ENCODE measurements around the gene ORC6.

Gene ORC6

DNA sequence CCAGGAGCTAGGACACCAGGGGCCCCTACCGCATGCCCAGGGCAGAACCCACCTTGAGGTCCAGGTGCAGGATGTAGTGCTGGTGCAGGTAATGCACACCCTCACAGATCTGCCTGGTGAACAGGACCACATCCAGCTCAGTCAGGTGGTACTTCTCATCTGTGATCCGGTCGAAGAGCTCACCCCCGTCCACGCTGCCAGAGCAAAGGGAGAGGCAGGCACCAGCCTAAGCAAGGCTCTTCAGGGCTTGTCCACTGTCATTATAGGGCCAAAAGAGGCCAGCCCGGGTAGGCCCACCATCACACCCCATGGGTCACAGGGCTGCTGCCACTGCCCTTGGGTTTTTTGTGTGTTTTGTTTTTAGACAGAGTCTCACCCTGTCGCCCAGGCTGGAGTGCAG lies 37.7 kb downstream of the ORC6 start:
- Histone ChIP-seq H3K4me2 (ENCODE audit: low read depth, low read length) (no peak overlapping the region), H3K4me1 (ENCODE audit: low read length) (no peaks in the 10 kb centered on the region), H3K79me2 (ENCODE audit: low read length) (no peaks in the 10 kb centered on the region), H3K27me3 (replicated peaks; ENCODE audit: insufficient read depth, low read length) (no peaks in the 10 kb centered on the region), H3K9me2 (replicated peaks; ENCODE audit: insufficient read depth, low read length) (no peaks in the 10 kb centered on the region), H3K27ac (ENCODE audit: low read length) (no peak overlapping the region), H2AFZ (ENCODE audit: low read length) (no peak overlapping the region), H3F3A (ENCODE audit: insufficient read depth, low read length) (no peaks in the 10 kb centered on the region), H4K20me1 (ENCODE audit: insufficient read depth, low read length) (no peaks in the 10 kb centered on the region), H3K9ac (ENCODE audit: low read length) (no peak overlapping the region), H3K36me3 (replicated peaks; ENCODE audit: insufficient read depth, low read length) (no peaks in the 10 kb centered on the region), H3K9me3 (replicated peaks; ENCODE audit: insufficient read depth, low read length) (no peaks in the 10 kb centered on the region), H3K4me3 (ENCODE audit: low read length) (no peak overlapping the region)
- no peak for DNase-seq
- TF ChIP-seq, protein P1, sequence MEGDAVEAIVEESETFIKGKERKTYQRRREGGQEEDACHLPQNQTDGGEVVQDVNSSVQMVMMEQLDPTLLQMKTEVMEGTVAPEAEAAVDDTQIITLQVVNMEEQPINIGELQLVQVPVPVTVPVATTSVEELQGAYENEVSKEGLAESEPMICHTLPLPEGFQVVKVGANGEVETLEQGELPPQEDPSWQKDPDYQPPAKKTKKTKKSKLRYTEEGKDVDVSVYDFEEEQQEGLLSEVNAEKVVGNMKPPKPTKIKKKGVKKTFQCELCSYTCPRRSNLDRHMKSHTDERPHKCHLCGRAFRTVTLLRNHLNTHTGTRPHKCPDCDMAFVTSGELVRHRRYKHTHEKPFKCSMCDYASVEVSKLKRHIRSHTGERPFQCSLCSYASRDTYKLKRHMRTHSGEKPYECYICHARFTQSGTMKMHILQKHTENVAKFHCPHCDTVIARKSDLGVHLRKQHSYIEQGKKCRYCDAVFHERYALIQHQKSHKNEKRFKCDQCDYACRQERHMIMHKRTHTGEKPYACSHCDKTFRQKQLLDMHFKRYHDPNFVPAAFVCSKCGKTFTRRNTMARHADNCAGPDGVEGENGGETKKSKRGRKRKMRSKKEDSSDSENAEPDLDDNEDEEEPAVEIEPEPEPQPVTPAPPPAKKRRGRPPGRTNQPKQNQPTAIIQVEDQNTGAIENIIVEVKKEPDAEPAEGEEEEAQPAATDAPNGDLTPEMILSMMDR (IDR thresholded peaks at IDR 0.05; ENCODE audit: low read length): no peak
- TF ChIP-seq EZH2phosphoT487 (IDR thresholded peaks at IDR 0.05; ENCODE audit: low read length) (no peak), EZH2 (optimal IDR thresholded peaks at IDR 0.05; ENCODE audit: low read depth, low read length) (no peak)

DNA sequence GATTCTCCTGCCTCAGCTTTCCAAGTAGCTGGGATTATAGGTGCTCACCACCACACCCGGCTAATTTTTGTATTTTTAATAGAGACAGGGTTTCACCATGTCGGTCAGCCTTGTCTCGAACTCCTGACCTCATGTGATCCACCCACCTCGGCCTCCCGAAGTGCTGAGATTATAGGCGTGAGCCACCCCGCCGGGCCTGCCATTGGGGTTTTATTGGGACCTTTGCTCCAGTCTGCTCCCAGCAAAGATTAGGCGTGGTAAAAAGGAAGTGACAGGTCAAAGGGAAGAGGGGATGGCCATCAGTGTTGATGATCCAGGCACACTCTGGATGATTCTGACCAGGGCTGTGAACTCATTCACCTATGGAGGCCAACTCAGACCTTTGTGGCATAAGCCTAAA lies 38.2 kb downstream of the ORC6 start:
- Histone ChIP-seq H3K9ac (ENCODE audit: low read length) (no peak overlapping the region), H3K36me3 (replicated peaks; ENCODE audit: insufficient read depth, low read length) (no peaks in the 10 kb centered on the region), H3K27me3 (replicated peaks; ENCODE audit: insufficient read depth, low read length) (no peaks in the 10 kb centered on the region), H3K27ac (ENCODE audit: low read length) (no peak overlapping the region), H4K20me1 (ENCODE audit: insufficient read depth, low read length) (no peaks in the 10 kb centered on the region), H3K9me2 (replicated peaks; ENCODE audit: insufficient read depth, low read length) (no peaks in the 10 kb centered on the region), H3K9me3 (replicated peaks; ENCODE audit: insufficient read depth, low read length) (no peaks in the 10 kb centered on the region), H3F3A (ENCODE audit: insufficient read depth, low read length) (no peaks in the 10 kb centered on the region), H3K4me3 (ENCODE audit: low read length) (no peak overlapping the region), H3K4me1 (ENCODE audit: low read length) (no peaks in the 10 kb centered on the region), H3K4me2 (ENCODE audit: low read depth, low read length) (no peak overlapping the region), H3K79me2 (ENCODE audit: low read length) (no peaks in the 10 kb centered on the region), H2AFZ (ENCODE audit: low read length) (no peak overlapping the region)
- no peak for DNase-seq
- TF ChIP-seq, protein P1 (IDR thresholded peaks at IDR 0.05; ENCODE audit: low read length): no peak
- TF ChIP-seq EZH2 (optimal IDR thresholded peaks at IDR 0.05; ENCODE audit: low read depth, low read length): no peak
- TF ChIP-seq EZH2phosphoT487 (IDR thresholded peaks at IDR 0.05; ENCODE audit: low read length): no peak

DNA sequence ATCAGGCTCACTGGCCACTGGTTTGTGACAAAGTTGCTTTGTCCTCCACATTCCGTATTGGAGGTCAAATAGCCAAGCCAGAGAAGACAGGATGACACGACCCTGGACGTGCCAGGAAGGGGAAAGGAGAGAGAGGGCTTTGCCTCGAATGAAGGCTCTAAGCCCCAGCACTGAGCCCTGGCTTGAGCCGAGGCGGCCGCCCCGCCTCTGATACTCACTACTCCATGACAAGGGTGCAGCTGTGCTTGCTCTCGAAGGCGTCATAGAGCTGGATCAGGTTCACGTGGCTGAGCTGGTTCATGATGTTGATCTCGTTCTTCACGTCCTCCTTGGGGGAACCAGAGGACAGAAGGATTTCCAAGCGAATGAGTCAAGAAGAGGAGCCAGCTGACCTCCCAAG lies 39.3 kb downstream of the ORC6 start:
- TF ChIP-seq EZH2 (optimal IDR thresholded peaks at IDR 0.05; ENCODE audit: low read depth, low read length): no peak
- TF ChIP-seq, protein P1 (IDR thresholded peaks at IDR 0.05; ENCODE audit: low read length): no peak
- TF ChIP-seq EZH2phosphoT487 (IDR thresholded peaks at IDR 0.05; ENCODE audit: low read length): no peak
- H3K27ac ChIP-seq (ENCODE audit: low read length): no peak overlapping the region
- H3F3A ChIP-seq (ENCODE audit: insufficient read depth, low read length): no peaks in the 10 kb centered on the region
- no peaks in the 10 kb centered on the region for H3K36me3 ChIP-seq (replicated peaks; ENCODE audit: insufficient read depth, low read length)
- H4K20me1 ChIP-seq (ENCODE audit: insufficient read depth, low read length): no peaks in the 10 kb centered on the region
- no peaks in the 10 kb centered on the region for H3K27me3 ChIP-seq (replicated peaks; ENCODE audit: insufficient read depth, low read length)
- no peak overlapping the region for H3K9ac ChIP-seq (ENCODE audit: low read length)
- H3K9me3 ChIP-seq (replicated peaks; ENCODE audit: insufficient read depth, low read length): no peaks in the 10 kb centered on the region
- DNase-seq: no peak
- no peak overlapping the region for H3K4me3 ChIP-seq (ENCODE audit: low read length)
- H3K4me1 ChIP-seq (ENCODE audit: low read length): no peaks in the 10 kb centered on the region
- H3K4me2 ChIP-seq (ENCODE audit: low read depth, low read length): no peak overlapping the region
- no peaks in the 10 kb centered on the region for H3K79me2 ChIP-seq (ENCODE audit: low read length)
- no peaks in the 10 kb centered on the region for H3K9me2 ChIP-seq (replicated peaks; ENCODE audit: insufficient read depth, low read length)
- no peak overlapping the region for H2AFZ ChIP-seq (ENCODE audit: low read length)

Measured in MM.1S (cell line).